ENCODE measurements around the gene DNM3.
A peak's percentile ranks its signal among the peaks of the same experiment; 100 is the strongest.

DNM3 gene

GRCh38 chr1:172265905-172266304 is 424.6 kb downstream of the DNM3 start:
- DNase-seq (ENCODE audit: extremely low read depth in 1 of 2, low read depth in 1 of 2): no peak

- peak; percentile 15 to 57 for DNase-seq (ENCODE audit: extremely low read depth in 1 of 2, low read depth in 1 of 2)
These were observed 425.4 kb downstream of the DNM3 start for GRCh38 chr1:172266528-172267174.

- DNase-seq (ENCODE audit: extremely low read depth in 1 of 2, low read depth in 1 of 2): no peak
These were observed 426.9 kb downstream of the DNM3 start for GRCh38 chr1:172268237-172268636.

GRCh38 chr1:172269084-172269483 is 427.8 kb downstream of the DNM3 start:
- DNase-seq (ENCODE audit: extremely low read depth in 1 of 2, low read depth in 1 of 2): no peak

- DNase-seq (ENCODE audit: extremely low read depth in 1 of 2, low read depth in 1 of 2): no peak
These were observed 428.3 kb downstream of the DNM3 start for GRCh38 chr1:172269644-172270043.

- DNase-seq (ENCODE audit: extremely low read depth in 1 of 2, low read depth in 1 of 2): no peak
These were observed 429.3 kb downstream of the DNM3 start for GRCh38 chr1:172270605-172271004.

GRCh38 chr1:172272087-172272486 is 430.8 kb downstream of the DNM3 start:
- DNase-seq (ENCODE audit: extremely low read depth in 1 of 2, low read depth in 1 of 2): no peak

- no peak for DNase-seq (ENCODE audit: extremely low read depth in 1 of 2, low read depth in 1 of 2)
These were observed 432.5 kb downstream of the DNM3 start for GRCh38 chr1:172273647-172274396.

- DNase-seq (ENCODE audit: extremely low read depth in 1 of 2, low read depth in 1 of 2): no peak
These were observed 434.2 kb downstream of the DNM3 start for GRCh38 chr1:172275478-172275877.

- no peak for DNase-seq (ENCODE audit: extremely low read depth in 1 of 2, low read depth in 1 of 2)
These were observed 435.0 kb downstream of the DNM3 start for GRCh38 chr1:172276120-172276818.

- DNase-seq (ENCODE audit: extremely low read depth in 1 of 2, low read depth in 1 of 2): no peak
These were observed 436.0 kb downstream of the DNM3 start for GRCh38 chr1:172277275-172277674.

- no peak for DNase-seq (ENCODE audit: extremely low read depth in 1 of 2, low read depth in 1 of 2)
These were observed 436.7 kb downstream of the DNM3 start for GRCh38 chr1:172277989-172278388.

- DNase-seq (ENCODE audit: extremely low read depth in 1 of 2, low read depth in 1 of 2): no peak
These were observed 437.2 kb downstream of the DNM3 start for GRCh38 chr1:172278478-172278877.

- no peak for DNase-seq (ENCODE audit: extremely low read depth in 1 of 2, low read depth in 1 of 2)
These were observed 438.8 kb downstream of the DNM3 start for GRCh38 chr1:172279939-172280636.

- DNase-seq (ENCODE audit: extremely low read depth in 1 of 2, low read depth in 1 of 2): no peak
These were observed 442.5 kb downstream of the DNM3 start for GRCh38 chr1:172283766-172284165.

- no peak for DNase-seq (ENCODE audit: extremely low read depth in 1 of 2, low read depth in 1 of 2)
These were observed 445.4 kb downstream of the DNM3 start for GRCh38 chr1:172286629-172287076.

GRCh38 chr1:172287208-172287607 is 445.9 kb downstream of the DNM3 start:
- DNase-seq (ENCODE audit: extremely low read depth in 1 of 2, low read depth in 1 of 2): no peak

GRCh38 chr1:172288581-172288980 is 447.3 kb downstream of the DNM3 start:
- DNase-seq (ENCODE audit: extremely low read depth in 1 of 2, low read depth in 1 of 2): no peak

GRCh38 chr1:172289448-172289847 is 448.1 kb downstream of the DNM3 start:
- DNase-seq (ENCODE audit: extremely low read depth in 1 of 2, low read depth in 1 of 2): no peak

- no peak for DNase-seq (ENCODE audit: extremely low read depth in 1 of 2, low read depth in 1 of 2)
These were observed 451.5 kb downstream of the DNM3 start for GRCh38 chr1:172292840-172293239.

GRCh38 chr1:172293429-172293828 is 452.1 kb downstream of the DNM3 start:
- DNase-seq (ENCODE audit: extremely low read depth in 1 of 2, low read depth in 1 of 2): no peak
